H1 (cell line): ENCODE results near the gene MYO18A. TPM values are rescaled to one million over a fixed set of nuclear protein-coding genes. Genes with fewer than 3 reads are reported as not detected.

ENCODE experiments used
- BCL11A ChIP-seq, 2 experiments: IDR thresholded peaks; one replicate each; pipeline ENCODE4 v1.6.1; 2011; ENCODE audit warnings: low read depth in 2 of 2, low read length in 2 of 2, mild to moderate bottlenecking in 2 of 2
- EGR1 ChIP-seq: IDR thresholded peaks from 2 replicates; pipeline ENCODE4 v1.6.1; 2011; ENCODE audit warnings: low read depth, low read length, borderline replicate concordance
- polyA plus RNA-seq, 7 experiments: library from polyadenylated mRNA; depleted of rRNA in 3 of 7; stranded (reverse) in 5 of 7; unstranded in 2 of 7; fragments of >200 nt in 5 of 7; fragments of 200-250 nt in 2 of 7; gene quantifications; 1 replicate in 5 of 7; 2 replicates in 1 of 7; 4 replicates in 1 of 7; pipeline versions ENCODE4 v1.2.1 to v1.2.3, GENCODE V29; 2011 to 2013; ENCODE audit warnings: missing spikeins in 2 of 7, mixed read lengths in 2 of 7
- total RNA-seq: library from RNA; stranded (reverse); fragmentation: NEBNext Ultra II Directional; extraction: Animal tissue kit (Norgen Biotek cat#: 25700); gene quantifications from 2 replicates; pipeline ENCODE4 v1.2.1, GENCODE V29; 2021

The MYO18A gene
- total and polyA plus RNA-seq, 2 of the 8 experiments (the other 6 are each of a cell fraction or from before 2014, with no cell fraction given), result 7.6 to 43.8 TPM

DNA sequence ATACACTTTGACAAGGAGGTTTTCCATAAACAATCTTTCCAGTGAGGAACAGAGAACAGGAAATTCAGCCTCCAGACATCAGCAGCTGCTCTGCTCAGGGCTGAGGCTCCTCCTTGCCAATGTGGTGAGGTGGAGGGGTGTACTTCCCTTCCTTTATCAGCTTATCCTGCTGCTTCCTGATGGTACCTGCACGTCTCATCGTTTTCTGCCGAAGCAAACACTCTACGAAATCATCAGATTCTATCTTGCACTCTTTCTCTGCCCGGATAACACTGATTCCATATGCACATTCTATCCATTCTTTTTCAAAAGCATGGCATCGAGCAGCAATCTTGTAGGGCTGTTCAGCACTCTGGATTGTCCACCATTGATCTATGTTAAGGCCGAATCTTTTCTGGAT is 159.0 kb downstream of the MYO18A start (continued):
- TF ChIP-seq BCL11A (IDR thresholded peaks at IDR 0.05; ENCODE audit: low read depth in 2 of 2, low read length in 2 of 2) (no peak), EGR1 (no peak)
- TF ChIP-seq, all 59 proteins: peak for 0

Other genes starting within 250 kb of the MYO18A start
- 57.7 and 65.7 TPM in 2 replicates for gene PHF12, start 228.9 kb downstream of the MYO18A start, total RNA-seq
- gene PHF12, start 228.9 kb downstream of the MYO18A start, polyA plus RNA-seq (2011; rRNA removed), result 38.8 and 74.8 TPM in 2 replicates
- gene SEZ6, start 174.4 kb downstream of the MYO18A start, total RNA-seq, result 6.9 and 7.8 TPM in 2 replicates
- 8.5 and 16.1 TPM in 2 replicates for gene SEZ6, start 174.4 kb downstream of the MYO18A start, polyA plus RNA-seq (2011; rRNA removed)
- 55.5 and 57.2 TPM in 2 replicates for gene PIPOX, start 137.3 kb downstream of the MYO18A start, total RNA-seq
- gene PIPOX, start 137.3 kb downstream of the MYO18A start, polyA plus RNA-seq (2011; rRNA removed), result 75.0 and 99.6 TPM in 2 replicates
- gene CRYBA1, start 66.5 kb upstream of the MYO18A start, total RNA-seq, result not detected in 2 replicates
- gene CRYBA1, start 66.5 kb upstream of the MYO18A start, polyA plus RNA-seq (2011; rRNA removed), result 0.11 TPM in 1 of 2 replicates, not detected in the other
- gene NUFIP2, start 113.8 kb upstream of the MYO18A start, total RNA-seq, result 118 TPM in 2 replicates
- 65.9 and 81.9 TPM in 2 replicates for gene NUFIP2, start 113.8 kb upstream of the MYO18A start, polyA plus RNA-seq (2011; rRNA removed)
- gene TAOK1, start 210.0 kb upstream of the MYO18A start, total RNA-seq, result 90.6 and 93.8 TPM in 2 replicates
- gene TAOK1, start 210.0 kb upstream of the MYO18A start, polyA plus RNA-seq (2011; rRNA removed), result 8.2 and 12.2 TPM in 2 replicates